SU-DHL-6 (cell line): Measurements from ENCODE around the gene RBP5.

Experiments
- H2AFZ ChIP-seq: fragments of 200-600 bp; sonication (generic); 2 replicates; pipeline ENCODE4 v1.6.1; 2014; ENCODE audit warnings: low read depth, mild to moderate bottlenecking, moderate library complexity, mixed read lengths, antibody characterized with exemption, low read length; ENCODE audit not compliant: severe bottlenecking
- H3F3A ChIP-seq: fragments of 200-600 bp; shearing (Covaris generic); 2 replicates; pipeline ENCODE4 v1.6.0; 2016; ENCODE audit warnings: antibody characterized with exemption, mild to moderate bottlenecking; ENCODE audit not compliant: insufficient read depth
- H3K27ac ChIP-seq: fragments of 200-600 bp; sonication (generic); 2 replicates; pipeline ENCODE4 v1.5.1; 2016; ENCODE audit warnings: low read depth, mild to moderate bottlenecking, low read length, moderate library complexity, mixed read lengths
- H3K27me3 ChIP-seq: fragments of 200-600 bp; sonication (generic), shearing (Covaris generic); 2 replicates; pipeline ENCODE4 v1.6.0; 2014; ENCODE audit warnings: mild to moderate bottlenecking, low read length
- H3K36me3 ChIP-seq: fragments of 200-600 bp; sonication (generic); 2 replicates; pipeline ENCODE4 v1.6.1; 2014; ENCODE audit warnings: mild to moderate bottlenecking, low read length, mixed read lengths
- H3K4me2 ChIP-seq: fragments of 300-600, 200-600 bp; shearing (Covaris generic), sonication (generic); 2 replicates; pipeline ENCODE4 v1.6.0; 2014; ENCODE audit warnings: low read length, low read depth, mild to moderate bottlenecking; ENCODE audit not compliant: poor library complexity, severe bottlenecking
- H3K4me3 ChIP-seq: fragments of 200-600 bp; sonication (generic); 2 replicates; pipeline ENCODE4 v1.5.1; 2014; ENCODE audit warnings: antibody characterized with exemption, low read length, mild to moderate bottlenecking, mixed read lengths; ENCODE audit not compliant: insufficient read depth, poor library complexity, severe bottlenecking
- H3K79me2 ChIP-seq: fragments of 200-600 bp; sonication (generic); 2 replicates; pipeline ENCODE4 v1.6.1; 2014; ENCODE audit warnings: mild to moderate bottlenecking, low read length, moderate library complexity; ENCODE audit not compliant: insufficient read depth
- H3K9ac ChIP-seq: fragments of 200-600 bp; sonication (generic); 2 replicates; pipeline ENCODE4 v1.7.0; 2014; ENCODE audit warnings: mild to moderate bottlenecking, low read length
- H3K9me2 ChIP-seq: fragments of 200-600 bp; sonication (generic); replicated peaks from 2 replicates; pipeline ENCODE4 v1.6.1; 2014; ENCODE audit warnings: low read length; ENCODE audit not compliant: insufficient read depth
- H3K9me3 ChIP-seq: fragments of 200-600 bp; sonication (generic); 2 replicates; pipeline ENCODE4 v1.6.1; 2014; ENCODE audit warnings: low read length, mixed read lengths; ENCODE audit not compliant: insufficient read depth
- H4K20me1 ChIP-seq: fragments of 200-600 bp; sonication (generic); 2 replicates; pipeline ENCODE4 v1.6.1; 2014; ENCODE audit warnings: low read depth, mild to moderate bottlenecking, antibody characterized with exemption, low read length, moderate library complexity, mixed read lengths
- CTCF ChIP-seq: fragments of 200-600 bp; sonication (generic); IDR thresholded peaks from one replicate; pipeline ENCODE4 v1.5.1; 2017; ENCODE audit warnings: antibody characterized with exemption, mild to moderate bottlenecking, low read length, moderate library complexity; ENCODE audit not compliant: insufficient read depth, poor library complexity, severe bottlenecking
- EZH2phosphoT487 ChIP-seq: fragments of 200-600 bp; sonication (generic), shearing (Covaris generic); conservative IDR thresholded peaks from 2 replicates; pipeline ENCODE4 v1.6.1; 2018; ENCODE audit warnings: mild to moderate bottlenecking, antibody characterized with exemption, low read length, moderate library complexity, mixed read lengths

Gene RBP5

GRCh38 chr12:7150356-7150755 is 21.7 kb upstream of the RBP5 start:
- Histone ChIP-seq H3K9ac (no peak overlapping the region), H3K4me3 (no peak overlapping the region), H3K36me3 (no peaks in the 10 kb centered on the region), H3K4me2 (no peak overlapping the region), H3K9me2 (no peaks in the 10 kb centered on the region), H3K9me3 (no peaks in the 10 kb centered on the region), H2AFZ (no peak overlapping the region), H3K27me3 (no peaks in the 10 kb centered on the region), H3K27ac (no peak overlapping the region), H4K20me1 (no peaks in the 10 kb centered on the region), H3K79me2 (no peaks in the 10 kb centered on the region), H3F3A (no peaks in the 10 kb centered on the region)
- TF ChIP-seq EZH2phosphoT487 (no peak), CTCF (no peak)

GRCh38 chr12:7146906-7147305 is 18.2 kb upstream of the RBP5 start:
- no peak for TF ChIP-seq CTCF
- no peak for TF ChIP-seq EZH2phosphoT487
- H3K36me3 ChIP-seq, result no peaks in the 10 kb centered on the region
- no peaks in the 10 kb centered on the region for H4K20me1 ChIP-seq
- no peaks in the 10 kb centered on the region for H3K79me2 ChIP-seq
- H3F3A ChIP-seq, result no peaks in the 10 kb centered on the region
- H3K9me3 ChIP-seq, result no peaks in the 10 kb centered on the region
- no peak overlapping the region for H3K4me3 ChIP-seq
- H3K9ac ChIP-seq, result no peak overlapping the region
- no peaks in the 10 kb centered on the region for H3K27me3 ChIP-seq
- no peaks in the 10 kb centered on the region for H3K9me2 ChIP-seq
- H2AFZ ChIP-seq, result no peak overlapping the region
- H3K27ac ChIP-seq, result no peak overlapping the region
- no peak overlapping the region for H3K4me2 ChIP-seq

- Histone ChIP-seq H3K9ac (no peak overlapping the region), H3K36me3 (no peaks in the 10 kb centered on the region)
- no peak for TF ChIP-seq CTCF
- no peak for TF ChIP-seq EZH2phosphoT487
Measured at GRCh38 chr12:7146228-7146627, 17.5 kb upstream of the RBP5 start.

GRCh38 chr12:7145671-7146070 is 17.0 kb upstream of the RBP5 start:
- no peak overlapping the region for H3K27ac ChIP-seq
- no peaks in the 10 kb centered on the region for H3K36me3 ChIP-seq

More at GRCh38 chr12:7146228-7146627, 17.5 kb upstream of the RBP5 start:
- Histone ChIP-seq H2AFZ (no peak overlapping the region), H3K9me2 (no peaks in the 10 kb centered on the region), H3K9me3 (no peaks in the 10 kb centered on the region), H3F3A (no peaks in the 10 kb centered on the region), H4K20me1 (no peaks in the 10 kb centered on the region), H3K27ac (no peak overlapping the region), H3K4me2 (no peak overlapping the region), H3K79me2 (no peaks in the 10 kb centered on the region), H3K27me3 (no peaks in the 10 kb centered on the region), H3K4me3 (no peak overlapping the region)

More at GRCh38 chr12:7145671-7146070, 17.0 kb upstream of the RBP5 start:
- Histone ChIP-seq H3F3A (no peaks in the 10 kb centered on the region), H3K4me2 (no peak overlapping the region), H4K20me1 (no peaks in the 10 kb centered on the region), H3K9ac (no peak overlapping the region), H3K27me3 (no peaks in the 10 kb centered on the region), H3K9me2 (no peaks in the 10 kb centered on the region), H3K79me2 (no peaks in the 10 kb centered on the region), H2AFZ (no peak overlapping the region), H3K9me3 (no peaks in the 10 kb centered on the region), H3K4me3 (no peak overlapping the region)
- no peak for TF ChIP-seq CTCF
